IMR-90 (cell line): ENCODE data around the gene SIAH3. TPM values are rescaled to one million over a fixed set of nuclear protein-coding genes. Genes with fewer than 3 reads are reported as not detected.
A peak's percentile ranks its signal among the peaks of the same experiment; 100 is the strongest.

Experiments
- ATAC-seq: fragments of 200-7000 bp; cut with Tn5 transposase; 2 replicates; pipeline ENCODE4 v1.9.1; 2020; ENCODE audit warnings: low read depth, mild to moderate bottlenecking, moderate library complexity
- BruUV-seq: library from RNA; stranded (reverse); fragments of 400-500 nt; replicated peaks from 2 replicates; lab custom pipeline; 2021; lab: Mats Ljungman, UMichigan
- CTCF ChIA-PET: fragments of 300-600 bp; formaldehyde crosslinking; extraction: SDS; loops from one replicate; lab custom pipeline; 2021; ENCODE audit warnings: antibody characterized with exemption; lab: Yijun Ruan, JAX
- POLR2A ChIA-PET: fragments of 300-600 bp; sonication (Branson Sonifier 250); formaldehyde crosslinking; loops from one replicate; lab custom pipeline; 2022; ENCODE audit warnings: antibody characterized with exemption; ENCODE audit not compliant: unreplicated experiment; lab: Charles Lee
- DNase-seq: peaks from one replicate; pipeline ENCODE4 v3.0.0; 2013
- H2AFZ ChIP-seq: replicated peaks from 2 replicates; pipeline ENCODE3; 2013; ENCODE audit warnings: low read length, mild to moderate bottlenecking; ENCODE audit not compliant: poor library complexity
- H2AK5ac ChIP-seq: 2 replicates; pipeline ENCODE4 v1.6.1; 2013; ENCODE audit warnings: low read depth, low read length, inconsistent platforms
- H2AK9ac ChIP-seq: replicated peaks from 2 replicates; pipeline ENCODE3; 2013; ENCODE audit warnings: mild to moderate bottlenecking, low read depth, low read length, moderate library complexity; ENCODE audit not compliant: poor library complexity
- H2BK120ac ChIP-seq: 2 replicates; pipeline ENCODE4 v1.6.1; 2013; ENCODE audit warnings: low read depth, low read length, inconsistent platforms
- H2BK15ac ChIP-seq: 3 replicates; pipeline ENCODE4 v1.6.1; 2013; ENCODE audit warnings: low read depth, low read length, inconsistent platforms
- H2BK20ac ChIP-seq: 2 replicates; pipeline ENCODE4 v1.6.1; 2013; ENCODE audit warnings: low read depth, mild to moderate bottlenecking, inconsistent platforms, low read length, moderate library complexity
- H2BK5ac ChIP-seq: 2 replicates; pipeline ENCODE4 v1.6.1; 2013; ENCODE audit warnings: mild to moderate bottlenecking, low read depth, low read length, inconsistent platforms; ENCODE audit not compliant: poor library complexity, severe bottlenecking
- H3K14ac ChIP-seq: replicated peaks from 2 replicates; pipeline ENCODE4 v1.6.1; 2013; ENCODE audit warnings: low read depth, low read length, inconsistent platforms
- H3K18ac ChIP-seq: 2 replicates; pipeline ENCODE4 v1.6.1; 2013; ENCODE audit warnings: low read depth, low read length, control low read depth
- H3K23ac ChIP-seq: 2 replicates; pipeline ENCODE4 v1.6.1; 2013; ENCODE audit warnings: low read depth, low read length, inconsistent platforms
- H3K27ac ChIP-seq: 2 replicates; pipeline ENCODE4 v1.5.1; 2013; ENCODE audit warnings: mild to moderate bottlenecking, control low read depth, low read length; ENCODE audit not compliant: insufficient read depth
- H3K27me3 ChIP-seq: 2 replicates; pipeline ENCODE4 v1.6.1; 2013; ENCODE audit warnings: low read length; ENCODE audit not compliant: control insufficient read depth, insufficient read depth
- H3K36me3 ChIP-seq: 2 replicates; pipeline ENCODE4 v1.6.1; 2013; ENCODE audit warnings: low read length, mixed read lengths; ENCODE audit not compliant: control insufficient read depth, insufficient read depth
- H3K4ac ChIP-seq: 2 replicates; pipeline ENCODE4 v1.6.1; 2013; ENCODE audit warnings: low read depth, low read length, inconsistent platforms
- H3K4me1 ChIP-seq: 2 replicates; pipeline ENCODE4 v1.6.1; 2013; ENCODE audit warnings: low read length, mixed read lengths; ENCODE audit not compliant: control insufficient read depth, insufficient read depth
- H3K4me2 ChIP-seq: 2 replicates; pipeline ENCODE4 v1.6.1; 2013; ENCODE audit warnings: low read depth, mild to moderate bottlenecking, control low read depth, low read length, moderate library complexity
- H3K4me3 ChIP-seq: 2 replicates; pipeline ENCODE4 v1.5.1; 2013; ENCODE audit warnings: low read depth, mild to moderate bottlenecking, control low read depth, low read length, moderate library complexity; ENCODE audit not compliant: insufficient read depth
- H3K56ac ChIP-seq: 2 replicates; pipeline ENCODE4 v1.6.1; 2013; ENCODE audit warnings: low read length, inconsistent platforms; ENCODE audit not compliant: insufficient read depth; ENCODE audit errors: extremely low read depth
- H3K79me1 ChIP-seq, 2 experiments: 2 replicates each; pipeline ENCODE4 v1.6.1; 2013; ENCODE audit warnings: low read length in 2 of 2, inconsistent platforms in 1 of 2, low read depth in 1 of 2
- H3K9ac ChIP-seq: 2 replicates; pipeline ENCODE4 v1.6.1; 2013; ENCODE audit warnings: low read depth, low read length, control low read depth
- H3K9me1 ChIP-seq: 2 replicates; pipeline ENCODE4 v1.6.1; 2013; ENCODE audit warnings: low read length, inconsistent platforms; ENCODE audit not compliant: insufficient read depth
- H3K9me3 ChIP-seq: 2 replicates; pipeline ENCODE4 v1.6.1; 2013; ENCODE audit warnings: low read length; ENCODE audit not compliant: control insufficient read depth, insufficient read depth
- H4K20me1 ChIP-seq: 2 replicates; pipeline ENCODE4 v1.6.1; 2013; ENCODE audit warnings: low read length, inconsistent platforms; ENCODE audit not compliant: insufficient read depth
- H4K5ac ChIP-seq: 2 replicates; pipeline ENCODE4 v1.6.1; 2013; ENCODE audit warnings: mild to moderate bottlenecking, low read depth, low read length, control low read depth
- H4K8ac ChIP-seq, 2 experiments: 2 replicates each; pipeline ENCODE4 v1.6.1; 2013; ENCODE audit warnings: low read depth in 2 of 2, low read length in 2 of 2, control low read depth in 1 of 2, inconsistent platforms in 1 of 2
- H4K91ac ChIP-seq: 2 replicates; pipeline ENCODE4 v1.6.1; 2013; ENCODE audit warnings: low read depth, low read length, inconsistent platforms; ENCODE audit not compliant: insufficient read depth
- BHLHE40 ChIP-seq: fragments of 150-350 bp; IDR thresholded peaks from 2 replicates; pipeline ENCODE4 v1.6.1; 2016; ENCODE audit warnings: mild to moderate bottlenecking, low read depth, low read length
- FOS ChIP-seq: fragments of 150-350 bp; IDR thresholded peaks from 2 replicates; pipeline ENCODE4 v1.6.1; 2016; ENCODE audit warnings: low read depth, low read length
- SMC3 ChIP-seq: fragments of 150-350 bp; IDR thresholded peaks from 2 replicates; pipeline ENCODE4 v1.6.1; 2016; ENCODE audit warnings: low read depth, mild to moderate bottlenecking, antibody characterized with exemption, low read length, moderate library complexity
- WGBS, 2 experiments: methylation state at CpG; one replicate each; pipeline versions ENCODE4 v1.1.5 to v1.1.7; 2013; ENCODE audit warnings: missing lambda C conversion rate in 2 of 2; ENCODE audit not compliant: insufficient read length in 1 of 2; ENCODE audit errors: extremely low coverage in 2 of 2; 5-methylcytosine and 5-hydroxymethylcytosine counted together
- dilution Hi-C: fragments of 300-500 bp; cut with HindIII; formaldehyde crosslinking; loops from one replicate; pipeline ENCODE4 v1.14.3; 2018; ENCODE audit warnings: low sequenced_read_pairs; ENCODE audit not compliant: unreplicated experiment
- in situ Hi-C: fragments of 300-500 bp; cut with MboI; formaldehyde crosslinking; loops from 3 replicates; pipeline ENCODE4 v1.14.3; 2019; ENCODE audit warnings: low sequenced_read_pairs, inconsistent platforms, mixed read lengths
- intact Hi-C: fragments of 100-400 bp; cut with micrococcal nuclease; formaldehyde crosslinking; loops from 2 replicates; pipeline ENCODE4 v1.10.0; 2022
- polyA plus RNA-seq, 3 experiments: library from polyadenylated mRNA; depleted of rRNA; stranded (reverse); fragments of >200 nt; gene quantifications; 2 replicates each; pipeline ENCODE4 v1.2.3, GENCODE V29; 2012; ENCODE audit warnings: low replicate concordance in 1 of 3
- total RNA-seq: library from RNA; depleted of rRNA; stranded (reverse); fragments of >200 nt; gene quantifications from 2 replicates; pipeline ENCODE4 v1.2.3, GENCODE V29; 2012

SIAH3 gene
- total and polyA plus RNA-seq, 2 of the 4 experiments (the other 2 are of a cell fraction): under 0.01 TPM; not detected in 1

GRCh38 chr13:45773236-45773635 is 78.3 kb downstream of the SIAH3 start:
- H4K91ac ChIP-seq: no peak overlapping the region
- H3K9me3 ChIP-seq: no peaks in the 10 kb centered on the region
- peaks cover 9% of the 10 kb centered on the region for H3K4me1 ChIP-seq
- no peak for TF ChIP-seq SMC3
- TF ChIP-seq BHLHE40: no peak
- TF ChIP-seq FOS: peak; percentile 66
- H3K4ac ChIP-seq: no peak overlapping the region
- in situ Hi-C loops (no loop called here), intact Hi-C loops (loop anchor here (10.0 kb wide), 1 partner anchor 282 kb away; the partner anchor contains the start of gene ZC3H13), dilution Hi-C loops (no loop called here)
- peak overlapping the region; percentile 45; the same call in 1 of the 2 replicates for H2BK120ac ChIP-seq
- H3K36me3 ChIP-seq: no peaks in the 10 kb centered on the region
- H2BK5ac ChIP-seq: no peak overlapping the region
- H3K9me1 ChIP-seq: 0 out of 2 replicates have a peak, but pooled peaks cover 6% of the 10 kb centered on the region
- no peak overlapping the region for H3K4me3 ChIP-seq
- H3K14ac ChIP-seq: no peak overlapping the region
- peak overlapping the region; percentile 44; the same call in 1 of the 2 replicates for H4K5ac ChIP-seq
- peak; percentile 79 for DNase-seq
- H3K79me1 ChIP-seq: no peaks in the 10 kb centered on the region
- no peak overlapping the region for H3K23ac ChIP-seq
- peaks cover 20% of the 10 kb centered on the region for H3K27me3 ChIP-seq
- no peak overlapping the region for H2BK15ac ChIP-seq
- H3K56ac ChIP-seq: no peak overlapping the region
- no peak overlapping the region for H2BK20ac ChIP-seq
- no peak overlapping the region for H2AK9ac ChIP-seq
- H3K9ac ChIP-seq: no peak overlapping the region
- peak overlapping the region; percentile 89; the same call in 1 of the 2 replicates for H3K27ac ChIP-seq
- no peak overlapping the region for H2AFZ ChIP-seq
- WGBS, 2 experiments: 60% methylated on average over 1 of the region's 2 CpGs; no CpG with 5 or more reads in 1 of the 2 experiments
- peak; percentile 93 for ATAC-seq
- H3K18ac ChIP-seq: peak overlapping the region; percentile 75
- BruUV-seq: no TSS peak
- H4K20me1 ChIP-seq: no peaks in the 10 kb centered on the region
- ChIA-PET CTCF (no interaction called here), POLR2A (no interaction called here)
- peak overlapping the region; percentile 78 for H3K4me2 ChIP-seq
- no peak overlapping the region for H2AK5ac ChIP-seq
- no peak overlapping the region; a peak in 1 of 4 replicates for H4K8ac ChIP-seq
